HG03565 (cell line): ENCODE measurements around the gene BLTP3B.

Experiments used
- ATAC-seq: cut with Tn5 transposase; IDR thresholded peaks from one replicate; pipeline ENCODE4 v1.9.1; 2021; ENCODE audit warnings: mild to moderate bottlenecking, moderate library complexity; ENCODE audit not compliant: unreplicated experiment

BLTP3B gene

DNA sequence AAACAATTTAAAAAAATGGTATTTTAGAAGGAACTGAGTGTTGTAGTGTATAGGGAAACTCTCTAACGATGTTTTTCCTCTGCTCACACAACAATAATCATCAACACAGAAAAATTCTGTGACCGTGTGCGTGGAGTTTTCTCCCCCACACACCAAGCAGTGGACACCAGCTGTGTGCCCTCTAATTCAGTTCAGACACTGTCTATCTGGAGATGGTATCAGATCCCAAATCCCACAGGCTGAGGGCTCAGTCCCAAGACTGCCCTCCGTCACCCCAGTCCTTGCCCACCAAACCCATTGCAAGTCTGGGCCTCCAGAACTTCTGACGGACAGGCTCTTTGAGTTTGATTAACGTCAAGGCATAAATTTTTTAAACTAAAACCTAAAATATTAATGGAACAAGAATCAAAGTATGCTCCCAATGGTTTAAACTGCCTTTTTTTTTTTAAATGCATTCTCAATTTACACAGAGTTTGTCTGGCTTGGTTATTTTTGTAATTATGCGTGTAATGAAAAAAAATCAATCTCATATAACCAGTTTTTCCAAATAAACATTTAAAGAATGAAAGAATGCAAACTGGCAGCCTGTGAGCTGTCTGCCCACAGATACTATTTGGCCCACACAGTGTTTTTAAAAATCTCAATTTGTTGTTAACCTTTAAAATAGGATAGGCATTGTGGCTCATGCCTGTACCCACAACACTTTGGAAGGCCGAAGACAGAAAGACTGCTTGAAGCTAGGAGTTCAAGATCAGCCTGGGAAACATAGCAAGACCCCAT, 19.2 kb downstream of the BLTP3B start:
- ATAC-seq: no peak

- ATAC-seq: no peak
Measured at GRCh38 chr12:100120355-100120754, 22.3 kb downstream of the BLTP3B start.

DNA sequence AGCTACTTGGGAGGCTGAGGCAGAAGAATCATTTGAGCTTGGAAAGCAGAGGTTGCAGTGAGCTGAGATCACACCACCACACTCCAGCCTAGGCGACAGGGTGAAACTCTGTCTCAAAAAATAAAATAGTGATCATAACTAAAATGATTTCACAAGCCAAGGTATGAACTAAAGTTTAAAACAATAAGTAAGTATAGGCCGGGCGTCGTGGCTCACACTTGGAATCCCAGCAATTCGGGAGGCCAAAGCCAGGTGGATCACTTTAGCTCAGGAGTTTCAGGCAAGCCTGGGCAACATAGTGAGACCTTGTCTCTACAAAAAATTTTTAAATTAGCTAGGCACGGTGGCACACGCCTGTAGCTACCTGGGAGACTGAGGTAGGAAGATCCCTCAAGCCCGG, 27.4 kb downstream of the BLTP3B start:
- no peak for ATAC-seq

DNA sequence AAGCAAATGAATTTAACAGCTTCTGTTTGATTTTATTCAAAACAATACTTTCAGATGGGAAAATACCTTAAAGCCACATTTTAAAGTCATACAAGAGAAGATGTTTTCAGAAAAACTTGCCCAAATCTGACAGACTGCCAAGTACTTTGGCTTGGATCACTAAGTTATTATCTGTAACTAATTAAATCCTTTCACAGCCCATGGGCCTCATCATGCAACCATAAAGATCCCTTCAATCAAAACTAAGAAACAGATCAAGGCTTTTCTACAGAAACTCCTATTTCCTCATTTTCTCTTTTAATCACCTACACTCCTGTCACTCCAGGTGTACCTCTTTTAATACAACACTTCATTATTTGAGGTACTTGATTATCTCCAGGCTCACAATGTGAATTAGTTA, 28.1 kb downstream of the BLTP3B start:
- peak; percentile 48 for ATAC-seq

DNA sequence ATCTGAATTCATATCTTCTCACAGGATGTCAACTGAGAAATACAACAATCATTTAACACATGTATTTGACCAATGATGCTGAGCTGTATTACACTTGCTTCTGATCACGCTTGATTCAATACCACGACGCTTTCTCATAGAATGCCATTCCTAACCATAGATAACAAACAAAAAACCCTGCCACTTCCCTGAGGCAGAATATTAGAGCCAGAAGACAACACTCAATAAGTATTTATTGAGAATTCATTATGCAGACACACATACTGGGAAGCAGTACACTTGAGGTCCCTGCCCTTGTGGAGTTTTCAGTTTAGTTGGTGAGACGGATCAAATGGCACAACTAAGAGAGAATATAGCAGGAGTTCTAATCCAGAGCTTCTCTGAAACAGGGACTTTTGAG, 32.4 kb downstream of the BLTP3B start:
- ATAC-seq: no peak

DNA sequence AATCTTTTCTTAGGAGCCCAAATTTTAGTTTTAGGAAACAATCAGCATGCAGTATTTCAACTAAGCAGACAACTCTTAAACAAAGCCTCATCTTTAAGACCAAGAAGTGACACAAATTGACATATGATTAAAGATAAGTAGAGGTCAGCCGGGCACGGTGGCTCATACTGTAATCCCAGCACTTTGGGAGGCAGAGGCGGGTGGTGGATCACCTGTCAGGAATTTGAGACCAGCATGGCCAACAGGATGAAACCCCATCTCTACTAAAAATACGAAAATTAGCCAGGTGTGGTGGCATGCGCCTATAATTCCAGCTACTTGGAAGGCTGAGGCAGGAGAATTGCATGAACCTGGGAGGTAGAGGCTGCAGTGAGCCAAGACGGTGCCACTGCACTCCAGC, 35.8 kb downstream of the BLTP3B start:
- ATAC-seq: no peak

GRCh38 chr12:100105661-100106060, 37.0 kb downstream of the BLTP3B start:
- no peak for ATAC-seq

- ATAC-seq: no peak
Measured at GRCh38 chr12:100101000-100101399, 41.7 kb downstream of the BLTP3B start.
